HCT116 (cell line): ENCODE results near the gene ZWINT. TPM values are rescaled to one million over a fixed set of nuclear protein-coding genes. Genes with fewer than 3 reads are reported as not detected.

Experiments used
- ATAC-seq: fragments of 200-7000 bp; cut with Tn5 transposase; 2 replicates; pipeline ENCODE4 v1.9.1; 2020; ENCODE audit warnings: mild to moderate bottlenecking, moderate library complexity
- BruUV-seq: library from RNA; stranded (reverse); fragments of 400-500 nt; replicated peaks from 2 replicates; lab custom pipeline; 2021; lab: Mats Ljungman, UMichigan
- CTCF ChIA-PET: fragments of 300-600 bp; sonication (Branson Sonifier 250); formaldehyde crosslinking; loops from one replicate; lab custom pipeline; 2021; ENCODE audit warnings: antibody characterized with exemption; lab: Charles Lee
- POLR2A ChIA-PET: fragments of 300-600, 350-600 bp; sonication (Branson Sonifier 250); formaldehyde crosslinking; loops from one replicate; lab custom pipeline; 2021; ENCODE audit warnings: antibody characterized with exemption; lab: Charles Lee
- RAD21 ChIA-PET, 2 experiments: fragments of 300-600 bp; sonication (Branson Sonifier 250); formaldehyde crosslinking; loops; one replicate each; lab custom pipeline; 2023; ENCODE audit warnings: low total read pairs in 2 of 2; ENCODE audit not compliant: uncharacterized antibody in 2 of 2, unreplicated experiment in 2 of 2, low non-redundant PET in 1 of 2; lab: Charles Lee
- DNase-seq: peaks from one replicate; pipeline ENCODE4 v3.0.0-alpha.2; 2010; ENCODE audit warnings: low read depth, low spot score
- H2AFZ ChIP-seq: fragments of 200-600 bp; shearing (Covaris generic), sonication (generic); 2 replicates; pipeline ENCODE4 v1.6.1; 2017; ENCODE audit warnings: low read depth, mixed run types, mixed read lengths, antibody characterized with exemption, low read length; ENCODE audit not compliant: poor library complexity, severe bottlenecking
- H3K27ac ChIP-seq: 2 replicates; pipeline ENCODE4 v1.5.1; 2012; ENCODE audit warnings: low read depth, low read length
- H3K27me3 ChIP-seq: fragments of 200-600 bp; sonication (generic); 2 replicates; pipeline ENCODE4 v1.6.1; 2016; ENCODE audit warnings: mixed run types, low read length, mixed read lengths; ENCODE audit not compliant: insufficient read depth
- H3K36me3 ChIP-seq, 2 experiments: fragments of 200-500 bp in 1 of 2; fragments of 200-600 bp in 1 of 2; sonication (Bioruptor generic) in 1 of 2; sonication (generic) in 1 of 2; 2 replicates each; pipeline versions ENCODE4 v1.5.1 to v1.6.1; 2014 to 2016; ENCODE audit warnings: low read length in 2 of 2, inconsistent platforms in 1 of 2, mixed read lengths in 1 of 2, mixed run types in 1 of 2; ENCODE audit not compliant: insufficient read depth in 2 of 2, control insufficient read depth in 1 of 2
- H3K4me1 ChIP-seq, 2 experiments: fragments of 200-600 bp in 1 of 2; sonication (generic) in 1 of 2; 2 replicates each; pipeline versions ENCODE4 v1.5.1 to v1.6.1; 2012 to 2017; ENCODE audit warnings: low read length in 2 of 2, inconsistent platforms in 1 of 2, mild to moderate bottlenecking in 1 of 2, mixed read lengths in 1 of 2, mixed run types in 1 of 2, moderate library complexity in 1 of 2; ENCODE audit not compliant: insufficient read depth in 2 of 2, control insufficient read depth in 1 of 2
- H3K4me2 ChIP-seq: fragments of 200-600 bp; sonication (generic); 2 replicates; pipeline ENCODE4 v1.6.1; 2017; ENCODE audit warnings: mixed run types, low read length, mixed read lengths
- H3K4me3 ChIP-seq, 2 experiments: fragments of 200-600 bp in 1 of 2; sonication (generic) in 1 of 2; replicated peaks in 1 of 2; 2 replicates each; pipeline ENCODE4 v1.5.1; 2011 to 2016; ENCODE audit warnings: low read length in 2 of 2, control low read depth in 1 of 2, low read depth in 1 of 2, mild to moderate bottlenecking in 1 of 2, mixed read lengths in 1 of 2, mixed run types in 1 of 2
- H3K79me2 ChIP-seq: fragments of 200-600 bp; sonication (generic); 2 replicates; pipeline ENCODE4 v1.6.1; 2017; ENCODE audit warnings: mild to moderate bottlenecking, mixed run types, low read length, moderate library complexity, mixed read lengths; ENCODE audit not compliant: insufficient read depth
- H3K9ac ChIP-seq: fragments of 200-600 bp; sonication (generic); 2 replicates; pipeline ENCODE4 v1.6.1; 2016; ENCODE audit warnings: low read length, mixed read lengths
- H3K9me2 ChIP-seq: fragments of 200-600 bp; sonication (generic), shearing (Covaris generic); 2 replicates; pipeline ENCODE4 v1.6.1; 2017; ENCODE audit warnings: mixed run types, mild to moderate bottlenecking, moderate library complexity; ENCODE audit not compliant: insufficient read depth
- H3K9me3 ChIP-seq, 2 experiments: fragments of 200-500 bp in 1 of 2; fragments of 200-600 bp in 1 of 2; sonication (Bioruptor generic) in 1 of 2; sonication (generic) in 1 of 2; 2 replicates each; pipeline ENCODE4 v1.6.1; 2014 to 2017; ENCODE audit warnings: low read length in 2 of 2, mixed read lengths in 2 of 2, inconsistent platforms in 1 of 2, low read depth in 1 of 2, mild to moderate bottlenecking in 1 of 2, mixed run types in 1 of 2, moderate library complexity in 1 of 2; ENCODE audit not compliant: control insufficient read depth in 1 of 2, insufficient read depth in 1 of 2
- H4K20me1 ChIP-seq: fragments of 200-600 bp; sonication (generic), shearing (Covaris generic); 2 replicates; pipeline ENCODE4 v1.6.1; 2017; ENCODE audit warnings: mixed run types, mild to moderate bottlenecking, moderate library complexity; ENCODE audit not compliant: insufficient read depth
- CBX3 ChIP-seq: IDR thresholded peaks from 2 replicates; pipeline ENCODE4 v1.6.1; 2012; ENCODE audit warnings: low read depth
- CEBPB ChIP-seq: IDR thresholded peaks from 2 replicates; pipeline ENCODE4 v1.6.1; 2012; ENCODE audit warnings: low read depth
- EGR1 ChIP-seq: IDR thresholded peaks from 2 replicates; pipeline ENCODE4 v1.6.1; 2012; ENCODE audit warnings: low read depth
- ELF1 ChIP-seq: IDR thresholded peaks from 2 replicates; pipeline ENCODE4 v1.6.1; 2012; ENCODE audit warnings: low read depth, borderline replicate concordance
- POLR2A ChIP-seq: IDR thresholded peaks from 2 replicates; pipeline ENCODE4 v1.7.0; 2011; ENCODE audit warnings: borderline replicate concordance; ENCODE audit not compliant: insufficient read depth, insufficient read length; ENCODE audit errors: extremely low read depth
- POLR2AphosphoS5 ChIP-seq: IDR thresholded peaks from 2 replicates; pipeline ENCODE4 v1.6.1; 2011; ENCODE audit warnings: mild to moderate bottlenecking, low read depth, low read length, moderate library complexity
- RAD21 ChIP-seq: IDR thresholded peaks from 2 replicates; pipeline ENCODE4 v1.6.1; 2012; ENCODE audit warnings: low read depth, mild to moderate bottlenecking
- SIN3A ChIP-seq: IDR thresholded peaks from 2 replicates; pipeline ENCODE4 v1.6.1; 2012; ENCODE audit warnings: low read depth
- SP1 ChIP-seq: IDR thresholded peaks from 2 replicates; pipeline ENCODE4 v1.6.1; 2012; ENCODE audit warnings: low read depth
- SRF ChIP-seq: IDR thresholded peaks from 2 replicates; pipeline ENCODE4 v1.6.1; 2012; ENCODE audit warnings: low read depth
- YY1 ChIP-seq: IDR thresholded peaks from 2 replicates; pipeline ENCODE4 v1.6.1; 2011; ENCODE audit warnings: low read length, low read depth, moderate library complexity, mild to moderate bottlenecking; ENCODE audit not compliant: insufficient replicate concordance; ENCODE audit errors: extremely low read depth
- ZFX ChIP-seq: fragments of 450-650 bp; IDR thresholded peaks from 2 replicates; pipeline ENCODE4 v1.6.1; 2017
- ZNF274 ChIP-seq: fragments of 200-500 bp; sonication (Bioruptor generic); IDR thresholded peaks from 2 replicates; pipeline ENCODE4 v1.6.1; 2014; ENCODE audit warnings: mild to moderate bottlenecking, low read depth, low read length, inconsistent platforms
- intact Hi-C: fragments of 100-400 bp; cut with micrococcal nuclease; formaldehyde crosslinking; loops from 2 replicates; pipeline ENCODE4 v1.10.0; 2022
- total RNA-seq: library from RNA; stranded (reverse); gene quantifications from one replicate; pipeline ENCODE4 v1.2.1, GENCODE V29; 2021; ENCODE audit not compliant: unreplicated experiment
- TF ChIP-seq, protein P1 (sequence below): IDR thresholded peaks from 2 replicates; pipeline ENCODE4 v1.6.1; 2012; ENCODE audit warnings: low read depth
- TF ChIP-seq, protein P2 (sequence below): IDR thresholded peaks from 2 replicates; pipeline ENCODE4 v1.6.1; 2011; ENCODE audit warnings: mild to moderate bottlenecking, low read length, moderate library complexity; ENCODE audit not compliant: insufficient replicate concordance; ENCODE audit errors: extremely low read depth
- TF ChIP-seq, protein P3 (sequence below), 3 experiments: fragments of 200-600 bp in 1 of 3; sonication (generic) in 1 of 3; IDR thresholded peaks in 2 of 3; conservative IDR thresholded peaks in 1 of 3; 2 replicates each; pipeline ENCODE4 v1.5.1; 2012 to 2017; ENCODE audit warnings: low read depth in 2 of 3, low read length in 2 of 3, antibody characterized with exemption in 1 of 3, borderline replicate concordance in 1 of 3, control low read depth in 1 of 3, mild to moderate bottlenecking in 1 of 3, mixed read lengths in 1 of 3, mixed run types in 1 of 3, moderate library complexity in 1 of 3; ENCODE audit not compliant: insufficient read depth in 1 of 3

Gene ZWINT
- total RNA-seq, 1 experiment from 2014 or later = 64.5 TPM

DNA sequence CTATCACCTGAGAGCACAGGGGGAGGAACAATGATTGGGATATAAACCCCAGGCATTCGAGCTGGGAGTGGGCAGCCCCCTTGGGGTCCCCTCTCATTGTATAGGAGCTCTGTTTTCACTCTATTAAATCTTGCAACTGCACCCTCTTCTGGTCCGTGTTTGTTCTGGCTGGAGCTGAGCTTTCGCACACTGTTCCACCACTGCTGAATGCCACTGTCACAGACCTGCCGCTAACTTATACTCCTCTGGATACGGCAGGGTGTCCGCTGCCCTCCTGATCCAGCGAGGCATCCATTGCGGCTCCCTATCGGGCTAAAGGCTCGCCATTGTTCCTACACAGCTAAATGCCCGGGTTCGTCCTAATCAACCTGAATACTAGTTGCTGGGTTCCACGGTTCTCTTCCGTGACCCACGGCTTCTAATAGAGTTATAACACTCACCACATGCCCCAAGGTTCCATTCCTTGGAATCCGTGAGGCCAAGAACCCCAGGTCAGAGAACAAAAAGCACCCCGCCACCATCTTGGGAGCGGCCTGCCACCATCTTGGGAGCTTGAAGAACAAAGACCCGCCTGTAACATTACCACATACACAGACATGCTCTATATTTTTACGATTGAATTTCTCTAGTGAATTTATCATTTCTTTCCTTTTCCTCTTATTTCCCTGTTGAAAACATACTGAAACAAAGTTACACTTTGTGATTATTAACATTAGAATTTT is 9.0 kb downstream of the ZWINT start:
- ATAC-seq = peak; percentile 34
- no peak overlapping the region for H3K4me3 ChIP-seq

More for the DNA sequence above, 9.0 kb downstream of the ZWINT start:
- no peak for DNase-seq
- TF ChIP-seq ZFX = no peak
- no peak for TF ChIP-seq YY1
- TF ChIP-seq, protein P1, sequence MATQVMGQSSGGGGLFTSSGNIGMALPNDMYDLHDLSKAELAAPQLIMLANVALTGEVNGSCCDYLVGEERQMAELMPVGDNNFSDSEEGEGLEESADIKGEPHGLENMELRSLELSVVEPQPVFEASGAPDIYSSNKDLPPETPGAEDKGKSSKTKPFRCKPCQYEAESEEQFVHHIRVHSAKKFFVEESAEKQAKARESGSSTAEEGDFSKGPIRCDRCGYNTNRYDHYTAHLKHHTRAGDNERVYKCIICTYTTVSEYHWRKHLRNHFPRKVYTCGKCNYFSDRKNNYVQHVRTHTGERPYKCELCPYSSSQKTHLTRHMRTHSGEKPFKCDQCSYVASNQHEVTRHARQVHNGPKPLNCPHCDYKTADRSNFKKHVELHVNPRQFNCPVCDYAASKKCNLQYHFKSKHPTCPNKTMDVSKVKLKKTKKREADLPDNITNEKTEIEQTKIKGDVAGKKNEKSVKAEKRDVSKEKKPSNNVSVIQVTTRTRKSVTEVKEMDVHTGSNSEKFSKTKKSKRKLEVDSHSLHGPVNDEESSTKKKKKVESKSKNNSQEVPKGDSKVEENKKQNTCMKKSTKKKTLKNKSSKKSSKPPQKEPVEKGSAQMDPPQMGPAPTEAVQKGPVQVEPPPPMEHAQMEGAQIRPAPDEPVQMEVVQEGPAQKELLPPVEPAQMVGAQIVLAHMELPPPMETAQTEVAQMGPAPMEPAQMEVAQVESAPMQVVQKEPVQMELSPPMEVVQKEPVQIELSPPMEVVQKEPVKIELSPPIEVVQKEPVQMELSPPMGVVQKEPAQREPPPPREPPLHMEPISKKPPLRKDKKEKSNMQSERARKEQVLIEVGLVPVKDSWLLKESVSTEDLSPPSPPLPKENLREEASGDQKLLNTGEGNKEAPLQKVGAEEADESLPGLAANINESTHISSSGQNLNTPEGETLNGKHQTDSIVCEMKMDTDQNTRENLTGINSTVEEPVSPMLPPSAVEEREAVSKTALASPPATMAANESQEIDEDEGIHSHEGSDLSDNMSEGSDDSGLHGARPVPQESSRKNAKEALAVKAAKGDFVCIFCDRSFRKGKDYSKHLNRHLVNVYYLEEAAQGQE = no peak
- no peak for TF ChIP-seq CEBPB
- no peak for TF ChIP-seq EGR1
- TF ChIP-seq ZNF274 = no peak
- TF ChIP-seq POLR2AphosphoS5 = no peak
- TF ChIP-seq POLR2A = no peak
- TF ChIP-seq SIN3A = no peak
- TF ChIP-seq SP1 = no peak
- TF ChIP-seq CBX3 = no peak
- TF ChIP-seq ELF1 = no peak
- no peak for TF ChIP-seq SRF
- no peak for TF ChIP-seq RAD21
- TF ChIP-seq, protein P2, sequence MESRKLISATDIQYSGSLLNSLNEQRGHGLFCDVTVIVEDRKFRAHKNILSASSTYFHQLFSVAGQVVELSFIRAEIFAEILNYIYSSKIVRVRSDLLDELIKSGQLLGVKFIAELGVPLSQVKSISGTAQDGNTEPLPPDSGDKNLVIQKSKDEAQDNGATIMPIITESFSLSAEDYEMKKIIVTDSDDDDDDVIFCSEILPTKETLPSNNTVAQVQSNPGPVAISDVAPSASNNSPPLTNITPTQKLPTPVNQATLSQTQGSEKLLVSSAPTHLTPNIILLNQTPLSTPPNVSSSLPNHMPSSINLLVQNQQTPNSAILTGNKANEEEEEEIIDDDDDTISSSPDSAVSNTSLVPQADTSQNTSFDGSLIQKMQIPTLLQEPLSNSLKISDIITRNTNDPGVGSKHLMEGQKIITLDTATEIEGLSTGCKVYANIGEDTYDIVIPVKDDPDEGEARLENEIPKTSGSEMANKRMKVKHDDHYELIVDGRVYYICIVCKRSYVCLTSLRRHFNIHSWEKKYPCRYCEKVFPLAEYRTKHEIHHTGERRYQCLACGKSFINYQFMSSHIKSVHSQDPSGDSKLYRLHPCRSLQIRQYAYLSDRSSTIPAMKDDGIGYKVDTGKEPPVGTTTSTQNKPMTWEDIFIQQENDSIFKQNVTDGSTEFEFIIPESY = no peak
- TF ChIP-seq, protein P3, sequence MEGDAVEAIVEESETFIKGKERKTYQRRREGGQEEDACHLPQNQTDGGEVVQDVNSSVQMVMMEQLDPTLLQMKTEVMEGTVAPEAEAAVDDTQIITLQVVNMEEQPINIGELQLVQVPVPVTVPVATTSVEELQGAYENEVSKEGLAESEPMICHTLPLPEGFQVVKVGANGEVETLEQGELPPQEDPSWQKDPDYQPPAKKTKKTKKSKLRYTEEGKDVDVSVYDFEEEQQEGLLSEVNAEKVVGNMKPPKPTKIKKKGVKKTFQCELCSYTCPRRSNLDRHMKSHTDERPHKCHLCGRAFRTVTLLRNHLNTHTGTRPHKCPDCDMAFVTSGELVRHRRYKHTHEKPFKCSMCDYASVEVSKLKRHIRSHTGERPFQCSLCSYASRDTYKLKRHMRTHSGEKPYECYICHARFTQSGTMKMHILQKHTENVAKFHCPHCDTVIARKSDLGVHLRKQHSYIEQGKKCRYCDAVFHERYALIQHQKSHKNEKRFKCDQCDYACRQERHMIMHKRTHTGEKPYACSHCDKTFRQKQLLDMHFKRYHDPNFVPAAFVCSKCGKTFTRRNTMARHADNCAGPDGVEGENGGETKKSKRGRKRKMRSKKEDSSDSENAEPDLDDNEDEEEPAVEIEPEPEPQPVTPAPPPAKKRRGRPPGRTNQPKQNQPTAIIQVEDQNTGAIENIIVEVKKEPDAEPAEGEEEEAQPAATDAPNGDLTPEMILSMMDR (IDR thresholded peaks at IDR 0.05 in 2 of 3, conservative IDR thresholded peaks at IDR 0.05 in 1 of 3; ENCODE audit: borderline replicate concordance in 1 of 3, insufficient read depth in 1 of 3, low read depth in 2 of 3, low read length in 2 of 3) = no peak
- ChIA-PET CTCF (interaction anchor here (0.7 kb wide), 1 partner anchor 20 kb away, joined by 3 read pairs; no protein-coding TSS in a partner anchor), POLR2A (no interaction called here), RAD21 (no interaction called here)
- H3K9me3 ChIP-seq = no peaks in the 10 kb centered on the region
- H3K36me3 ChIP-seq = no peaks in the 10 kb centered on the region; a peak in 1 of 4 replicates
- intact Hi-C loops = no loop called here
- no peak overlapping the region for H3K9ac ChIP-seq
- H3K4me2 ChIP-seq = no peak overlapping the region
- H3K9me2 ChIP-seq = no peaks in the 10 kb centered on the region
- H3K27me3 ChIP-seq = no peaks in the 10 kb centered on the region
- H2AFZ ChIP-seq = no peak overlapping the region
- H3K27ac ChIP-seq = no peak overlapping the region
- H4K20me1 ChIP-seq = no peaks in the 10 kb centered on the region
- H3K79me2 ChIP-seq = no peaks in the 10 kb centered on the region; the same call in 1 of the 2 replicates
- H3K4me1 ChIP-seq = no peaks in the 10 kb centered on the region
- no TSS peak for BruUV-seq
